ENCODE results near the gene GIGYF2. TPM values are rescaled to one million over a fixed set of nuclear protein-coding genes. Genes with fewer than 3 reads are reported as not detected.

The GIGYF2 gene
- total and polyA plus RNA-seq, 8 donors, result 17.4 to 50.9 (median 41.0) TPM

- no peak for DNase-seq
- H3K27ac ChIP-seq, result no peak overlapping the region
- intact Hi-C loops (cut with DNase I), result no loop called here
Measured at GRCh38 chr2:232835687-232836208, 138.6 kb downstream of the GIGYF2 start.

GRCh38 chr2:232836934-232837333 is 139.8 kb downstream of the GIGYF2 start:
- no peak for TF ChIP-seq CTCF (IDR thresholded peaks at IDR 0.05)
- peaks cover 4 to 23% (median 15%) of the 10 kb centered on the region in 3 donors for H3K4me1 ChIP-seq
- H3K27me3 ChIP-seq, result no peaks in the 10 kb centered on the region
- H3K4me3 ChIP-seq, result no peak overlapping the region
- WGBS, 2 donors, result 85 to 94% methylated on average over 4 of the region's 4 CpGs
- intact Hi-C loops (cut with DNase I), result no loop called here
- H3K27ac ChIP-seq, result no peak overlapping the region
- no peaks in the 10 kb centered on the region for H3K9me3 ChIP-seq
- DNase-seq (no peak), FAIRE-seq (no peak), ATAC-seq (no peak)
- H3K36me3 ChIP-seq, result peaks cover 0 to 43% (median 23%) of the 10 kb centered on the region in 3 donors

More at GRCh38 chr2:232835687-232836208, 138.6 kb downstream of the GIGYF2 start:
- FAIRE-seq, result no peak
- peaks cover 0 to 47% (median 22%) of the 10 kb centered on the region in 3 donors for H3K36me3 ChIP-seq
- WGBS, 2 donors, result 58 to 66% methylated on average over 14 of the region's 14 CpGs
- no peaks in the 10 kb centered on the region for H3K27me3 ChIP-seq
- H3K9me3 ChIP-seq, result no peaks in the 10 kb centered on the region
- TF ChIP-seq CTCF (IDR thresholded peaks at IDR 0.05), result no peak
- ATAC-seq, result peak in 1 of 4 donors; percentile 18
- H3K4me3 ChIP-seq, result no peak overlapping the region
- peaks cover 4 to 23% (median 15%) of the 10 kb centered on the region in 3 donors for H3K4me1 ChIP-seq

- Histone ChIP-seq H3K27ac (peak overlapping the region in 2 of 4 donors; percentile 32 to 44), H3K9me3 (no peaks in the 10 kb centered on the region), H3K4me3 (no peak overlapping the region), H3K36me3 (peaks cover 0 to 39% (median 10%) of the 10 kb centered on the region in 3 donors), H3K27me3 (no peaks in the 10 kb centered on the region), H3K4me1 (peaks cover 4 to 23% (median 15%) of the 10 kb centered on the region in 3 donors)
- peak; percentile 62 to 70 (median 68) for ATAC-seq
- WGBS, 2 donors, result 57 to 59% methylated on average over 2 of the region's 2 CpGs
- no peak for TF ChIP-seq CTCF (IDR thresholded peaks at IDR 0.05)
- intact Hi-C loops (cut with DNase I), result no loop called here
- FAIRE-seq, result no peak
- no peak for DNase-seq
Measured at GRCh38 chr2:232838406-232838874, 141.3 kb downstream of the GIGYF2 start.

- intact Hi-C loops (cut with DNase I), result no loop called here
- ATAC-seq, result peak; percentile 12 to 62 (median 48)
- FAIRE-seq, result peak; percentile 41
- Histone ChIP-seq H3K4me1 (peaks cover 4 to 23% (median 15%) of the 10 kb centered on the region in 3 donors), H3K9me3 (no peaks in the 10 kb centered on the region), H3K4me3 (no peak overlapping the region), H3K27me3 (no peaks in the 10 kb centered on the region), H3K27ac (peak overlapping the region in 1 of 4 donors; percentile 44), H3K36me3 (peaks cover 0 to 39% (median 11%) of the 10 kb centered on the region in 3 donors)
- DNase-seq, result peak in 1 of 6 donors; percentile 45
- 32 to 33% methylated on average over 9 of the region's 9 CpGs for WGBS, 2 donors
- no peak for TF ChIP-seq CTCF (IDR thresholded peaks at IDR 0.05)
Measured at GRCh38 chr2:232839411-232840079, 142.4 kb downstream of the GIGYF2 start.

GRCh38 chr2:232842689-232843088 is 145.6 kb downstream of the GIGYF2 start:
- DNase-seq, result no peak
- no peak for ATAC-seq
- H3K27ac ChIP-seq, result no peak overlapping the region
- intact Hi-C loops (cut with DNase I), result no loop called here
- H3K27me3 ChIP-seq, result no peaks in the 10 kb centered on the region
- no peak overlapping the region for H3K4me3 ChIP-seq
- peaks cover 3 to 61% (median 26%) of the 10 kb centered on the region in 3 donors for H3K36me3 ChIP-seq
- no peak for FAIRE-seq
- H3K4me1 ChIP-seq, result peaks cover 4 to 28% (median 15%) of the 10 kb centered on the region in 3 donors
- WGBS, 2 donors, result 46 to 67% methylated on average over 2 of the region's 2 CpGs
- no peaks in the 10 kb centered on the region for H3K9me3 ChIP-seq
- no peak for TF ChIP-seq CTCF (IDR thresholded peaks at IDR 0.05)

Measured in pancreas (tissue), 10 donors.